HG02973 (cell line): ENCODE data around the gene SYT7.

ENCODE experiments used
- ATAC-seq: cut with Tn5 transposase; IDR thresholded peaks from one replicate; pipeline ENCODE4 v1.9.1; 2021; ENCODE audit warnings: moderate library complexity; ENCODE audit not compliant: unreplicated experiment

The SYT7 gene

GRCh38 chr11:61502522-61502921, 78.4 kb downstream of the SYT7 start:
- no peak for ATAC-seq

GRCh38 chr11:61499816-61500491, 80.9 kb downstream of the SYT7 start:
- no peak for ATAC-seq

GRCh38 chr11:61498767-61499341, 82.0 kb downstream of the SYT7 start:
- ATAC-seq = no peak

GRCh38 chr11:61497876-61498275, 83.0 kb downstream of the SYT7 start:
- ATAC-seq = no peak

GRCh38 chr11:61497473-61497872, 83.4 kb downstream of the SYT7 start:
- ATAC-seq = no peak

- ATAC-seq = no peak
Measured at GRCh38 chr11:61496602-61497400, 84.1 kb downstream of the SYT7 start.

GRCh38 chr11:61495801-61496601, 84.9 kb downstream of the SYT7 start:
- no peak for ATAC-seq

GRCh38 chr11:61494381-61494961, 86.4 kb downstream of the SYT7 start:
- ATAC-seq = no peak

GRCh38 chr11:61491736-61492395, 89.0 kb downstream of the SYT7 start:
- no peak for ATAC-seq

GRCh38 chr11:61489833-61490721, 90.8 kb downstream of the SYT7 start:
- no peak for ATAC-seq

- no peak for ATAC-seq
Measured at GRCh38 chr11:61488651-61489291, 92.1 kb downstream of the SYT7 start.

- ATAC-seq = no peak
Measured at GRCh38 chr11:61487342-61488025, 93.4 kb downstream of the SYT7 start.

GRCh38 chr11:61486779-61487178, 94.1 kb downstream of the SYT7 start:
- ATAC-seq = no peak

- no peak for ATAC-seq
Measured at GRCh38 chr11:61486011-61486620, 94.8 kb downstream of the SYT7 start.

- no peak for ATAC-seq
Measured at GRCh38 chr11:61485080-61485479, 95.8 kb downstream of the SYT7 start.

- no peak for ATAC-seq
Measured at GRCh38 chr11:61484541-61484940, 96.3 kb downstream of the SYT7 start.

GRCh38 chr11:61482513-61482912, 98.4 kb downstream of the SYT7 start:
- ATAC-seq = no peak

GRCh38 chr11:61481806-61482205, 99.1 kb downstream of the SYT7 start:
- ATAC-seq = no peak
